NAMALWA (cell line): ENCODE results near the gene TNFRSF9.

Experiments used
- DNase-seq: peaks from one replicate; pipeline ENCODE4 v3.0.0-alpha.2; 2015; ENCODE audit warnings: low spot score

Gene TNFRSF9

DNA sequence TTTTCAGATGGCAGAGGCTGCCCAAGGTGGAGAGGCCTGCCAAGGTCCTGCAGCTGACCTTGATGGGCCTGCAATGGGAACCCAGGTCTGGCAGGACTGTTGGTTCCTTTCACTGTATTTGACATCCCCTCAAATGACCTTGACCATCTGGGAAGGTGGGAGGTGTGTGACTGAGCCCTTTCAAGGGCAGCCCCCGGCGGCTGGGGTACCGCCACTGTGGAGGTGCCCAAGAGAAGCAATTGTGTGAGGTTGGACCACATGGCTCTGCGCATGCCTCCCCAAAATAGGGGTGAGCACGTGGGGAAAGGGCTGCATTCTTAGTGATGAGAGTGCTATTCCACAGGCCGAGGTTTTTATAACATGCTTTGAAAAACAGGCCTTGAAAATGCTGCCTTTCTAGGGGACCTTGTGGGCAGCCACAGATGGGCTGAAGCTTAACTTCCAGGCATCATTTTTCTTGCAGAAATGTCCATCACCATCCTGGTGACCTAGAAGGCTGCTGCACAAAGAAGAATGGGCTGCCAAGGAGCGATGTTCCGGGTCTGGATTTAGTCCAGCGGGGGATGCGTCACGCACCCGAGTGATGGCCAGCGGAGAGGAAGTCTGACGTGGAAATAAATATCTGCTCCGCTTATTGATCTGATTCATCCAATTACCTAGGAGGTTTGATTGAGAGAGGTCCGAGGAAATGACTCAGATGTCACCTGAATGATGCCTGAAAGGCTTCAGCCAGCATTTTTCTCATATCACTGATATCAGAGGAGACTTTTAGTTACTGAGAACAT is 71.3 kb downstream of the TNFRSF9 start:
- no peak for DNase-seq

GRCh38 chr1:7868070-7868780 is 72.4 kb downstream of the TNFRSF9 start:
- DNase-seq = no peak

- no peak for DNase-seq
These were observed 74.7 kb downstream of the TNFRSF9 start for GRCh38 chr1:7865978-7866377.
